Measurements from ENCODE around the gene OPHN1.
"Not testable (repeated sequence)": the region's sequence is repeated elsewhere in the genome, so short reads cannot be mapped to it uniquely, and the experiment has no call there.

The OPHN1 gene

GRCh38 chrX:68355629-68355920 is 77.7 kb downstream of the OPHN1 start:
- DNase-seq (ENCODE audit: low read depth in 2 of 2): no peak

GRCh38 chrX:68354879-68355628 is 78.2 kb downstream of the OPHN1 start:
- no peak for DNase-seq (ENCODE audit: low read depth in 2 of 2)

GRCh38 chrX:68345025-68345424 is 88.3 kb downstream of the OPHN1 start:
- DNase-seq (ENCODE audit: low read depth in 2 of 2): no peak

- DNase-seq (ENCODE audit: low read depth in 2 of 2): no peak
These were observed 89.7 kb downstream of the OPHN1 start for GRCh38 chrX:68343551-68343950.

DNA sequence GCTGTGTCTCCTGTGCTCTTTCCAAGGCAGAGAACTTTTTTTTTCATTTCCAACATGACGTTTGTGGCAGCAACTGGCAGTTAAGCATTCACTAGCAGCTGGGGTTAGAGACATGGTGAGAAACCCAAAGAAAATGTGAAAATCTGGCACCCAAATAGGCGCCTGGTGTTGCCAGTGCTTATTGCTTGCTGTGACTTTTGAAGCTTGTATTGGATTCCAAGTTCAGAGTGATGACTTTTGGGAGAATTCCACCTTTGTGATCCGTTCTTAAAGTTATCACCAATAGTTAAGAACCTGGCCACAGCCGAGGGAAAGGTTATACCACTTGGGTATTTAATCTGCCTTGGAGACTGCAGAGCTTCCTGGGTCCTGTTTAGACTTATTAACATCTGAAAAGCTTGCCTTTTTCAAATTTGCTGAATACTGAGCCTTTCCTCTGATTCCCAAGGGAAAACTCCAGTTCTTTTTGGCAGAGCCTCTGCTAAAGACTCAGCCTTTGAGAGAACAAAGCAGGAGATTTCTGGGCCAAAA is 101.0 kb downstream of the OPHN1 start:
- no peak for DNase-seq (ENCODE audit: low read depth in 2 of 2)

- DNase-seq (ENCODE audit: low read depth in 2 of 2): not testable (repeated sequence)
These were observed 106.5 kb downstream of the OPHN1 start for GRCh38 chrX:68326841-68327240.

DNA sequence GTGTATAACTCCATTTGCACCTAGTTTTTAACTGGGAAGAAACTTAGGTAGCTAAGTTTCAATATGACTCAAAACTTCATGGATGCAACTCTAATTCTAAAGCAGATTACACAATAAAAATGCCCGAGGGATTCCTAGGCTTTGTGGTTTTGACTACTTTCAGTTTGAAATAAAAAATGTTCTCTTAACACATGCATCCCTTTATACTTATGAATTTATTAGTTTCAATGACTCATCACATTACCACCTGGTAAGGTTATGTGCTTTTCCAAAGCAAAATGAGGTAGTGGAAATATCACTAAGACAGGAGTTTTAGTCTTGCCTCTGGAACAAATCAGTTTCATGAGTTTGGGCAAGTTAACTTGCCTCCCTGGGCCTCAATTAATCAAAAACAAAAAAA is 125.5 kb downstream of the OPHN1 start:
- DNase-seq (ENCODE audit: low read depth in 2 of 2): no peak

- no peak for DNase-seq (ENCODE audit: low read depth in 2 of 2)
These were observed 128.7 kb downstream of the OPHN1 start for GRCh38 chrX:68304602-68305001.

DNA sequence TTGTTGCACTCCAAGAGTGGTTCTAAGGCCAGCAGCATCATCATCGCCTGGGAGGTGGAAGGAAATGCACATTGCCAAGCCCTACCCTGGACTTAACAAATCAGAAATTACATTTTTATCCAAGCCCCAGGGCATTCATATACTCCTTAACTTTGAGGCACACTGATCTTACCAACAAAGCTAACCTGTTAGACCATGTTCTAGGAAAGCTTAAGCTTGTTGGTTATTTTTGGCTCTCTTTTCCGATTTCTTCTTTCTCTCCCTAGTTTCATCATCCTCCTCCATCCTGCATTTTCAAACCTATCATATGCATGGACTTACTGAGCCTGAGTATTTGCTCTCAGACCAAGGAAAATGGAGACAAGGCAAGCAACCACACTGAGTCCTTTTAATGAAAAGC is 133.4 kb downstream of the OPHN1 start:
- DNase-seq (ENCODE audit: low read depth in 2 of 2): no peak

- no peak for DNase-seq (ENCODE audit: low read depth in 2 of 2)
These were observed 140.8 kb downstream of the OPHN1 start for GRCh38 chrX:68292471-68292870.

DNA sequence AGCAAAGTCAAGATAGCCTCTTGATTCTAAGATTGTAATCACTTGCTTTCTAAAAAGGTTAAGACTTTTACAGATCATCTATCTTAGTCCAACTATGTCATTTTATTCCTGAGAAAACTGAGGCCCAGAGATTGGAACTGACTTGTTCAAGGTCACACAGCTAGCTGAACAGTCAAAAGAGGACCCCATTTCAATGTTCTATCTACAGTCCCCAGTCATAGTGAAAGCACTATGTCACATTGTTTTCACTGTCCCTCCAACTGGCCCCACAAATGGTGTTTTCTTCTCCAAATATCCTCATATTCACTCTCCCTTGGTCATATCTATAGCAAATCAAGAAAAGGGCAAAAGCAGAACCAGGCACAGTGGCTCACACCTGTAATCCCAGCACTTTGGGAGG is 145.2 kb downstream of the OPHN1 start:
- no peak for DNase-seq (ENCODE audit: low read depth in 2 of 2)

- no peak for DNase-seq (ENCODE audit: low read depth in 2 of 2)
These were observed 145.9 kb downstream of the OPHN1 start for GRCh38 chrX:68287419-68287818.

GRCh38 chrX:68286980-68287379 is 146.3 kb downstream of the OPHN1 start:
- DNase-seq (ENCODE audit: low read depth in 2 of 2): no peak

DNA sequence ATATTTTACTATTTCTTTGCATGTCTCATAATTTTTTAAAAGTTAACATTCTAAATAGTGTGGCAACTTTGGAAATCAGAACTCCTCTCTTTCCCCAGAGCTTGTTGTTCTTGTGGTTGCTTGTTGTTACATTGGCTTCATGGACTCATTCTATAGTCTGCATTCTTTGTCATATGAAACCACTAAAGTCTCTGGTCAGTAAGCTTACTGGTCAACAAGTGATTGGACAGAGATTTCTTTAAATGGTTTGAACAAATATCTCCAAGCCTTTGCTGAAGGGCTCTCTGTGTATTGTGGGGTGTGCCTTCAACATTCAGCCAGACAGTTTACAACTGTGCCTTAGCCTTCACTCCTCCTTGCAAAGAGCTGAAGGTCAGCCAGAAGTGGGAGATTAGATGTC is 147.2 kb downstream of the OPHN1 start:
- DNase-seq (ENCODE audit: low read depth in 2 of 2): no peak

DNA sequence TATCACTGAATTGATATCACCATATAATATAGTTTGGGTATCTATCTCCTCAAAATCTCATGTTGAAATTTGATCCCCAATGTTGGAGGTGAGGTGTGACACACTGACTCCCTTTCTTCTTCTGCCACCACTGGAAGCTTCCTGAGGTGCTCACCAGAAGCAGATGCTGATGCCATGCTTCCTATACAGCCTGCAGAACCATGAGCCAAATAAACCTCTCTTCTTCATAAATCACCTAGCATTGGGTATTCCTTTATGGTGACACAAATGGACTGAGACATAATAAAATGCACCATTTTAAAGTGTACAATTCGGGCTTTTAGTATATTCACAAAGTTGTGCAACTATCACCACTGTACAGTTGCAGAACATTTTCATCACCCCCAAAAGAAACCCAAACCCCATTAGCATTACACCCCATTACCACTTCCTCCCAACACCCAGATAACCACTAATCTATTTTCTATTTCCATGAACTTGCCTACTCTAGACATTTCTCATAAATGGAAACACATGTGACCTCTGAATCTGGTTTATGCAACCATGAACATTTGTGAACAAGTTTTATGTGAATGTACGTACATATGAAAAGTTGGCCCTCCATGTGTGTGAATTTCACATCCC is 148.9 kb downstream of the OPHN1 start:
- no peak for DNase-seq (ENCODE audit: low read depth in 2 of 2)

DNA sequence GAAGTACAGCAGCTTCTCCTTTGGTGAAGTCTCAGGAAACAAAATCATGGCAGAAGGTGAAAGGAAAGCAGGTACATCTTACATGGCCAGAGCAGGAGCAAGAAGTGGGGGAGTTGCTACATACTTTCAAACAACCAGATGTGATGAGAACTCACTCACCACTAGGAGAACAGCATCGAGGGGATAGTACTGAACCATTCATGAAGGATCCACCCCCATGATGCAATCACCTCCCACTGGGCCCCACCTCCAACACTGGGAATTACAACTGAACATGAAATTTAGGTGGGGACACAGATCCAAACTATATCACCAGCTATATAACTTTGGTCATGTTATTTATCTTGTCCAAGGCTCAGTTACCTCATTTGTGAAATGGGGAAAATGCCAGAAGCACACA is 159.4 kb downstream of the OPHN1 start:
- no peak for DNase-seq (ENCODE audit: low read depth in 2 of 2)

GRCh38 chrX:68264793-68265192 is 168.5 kb downstream of the OPHN1 start:
- not testable (repeated sequence) for DNase-seq (ENCODE audit: low read depth in 2 of 2)

DNA sequence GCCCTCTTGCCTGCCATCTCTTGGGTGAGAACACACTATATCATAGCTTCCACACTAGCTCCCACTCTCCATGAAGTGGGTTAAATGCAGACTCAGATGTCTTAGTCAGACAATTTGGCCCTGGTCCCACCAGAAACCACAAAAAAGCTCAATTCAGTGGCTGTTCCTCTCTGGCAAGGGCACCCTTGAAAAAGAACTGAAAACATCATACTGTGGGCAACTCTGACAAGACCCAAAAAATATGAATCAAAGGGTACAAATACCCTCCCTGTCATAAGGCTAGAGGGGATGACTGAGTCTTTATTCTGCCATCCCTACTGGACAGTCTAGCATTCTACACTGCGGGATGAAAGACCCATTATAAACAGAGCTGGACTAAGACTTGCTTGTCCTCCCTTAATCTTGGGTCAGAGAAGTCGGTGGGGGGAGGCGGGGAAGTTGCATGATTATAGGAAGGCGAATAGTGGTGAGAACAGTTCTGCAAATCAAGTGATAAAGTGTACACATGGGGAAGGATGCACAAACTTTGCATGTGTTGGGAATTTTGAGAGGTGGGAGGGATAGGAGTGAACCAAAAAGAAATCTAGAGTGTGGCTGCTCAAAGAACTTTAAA is 172.1 kb downstream of the OPHN1 start:
- no peak for DNase-seq (ENCODE audit: low read depth in 2 of 2)

GRCh38 chrX:68256990-68257389 is 176.3 kb downstream of the OPHN1 start:
- no peak for DNase-seq (ENCODE audit: low read depth in 2 of 2)

DNA sequence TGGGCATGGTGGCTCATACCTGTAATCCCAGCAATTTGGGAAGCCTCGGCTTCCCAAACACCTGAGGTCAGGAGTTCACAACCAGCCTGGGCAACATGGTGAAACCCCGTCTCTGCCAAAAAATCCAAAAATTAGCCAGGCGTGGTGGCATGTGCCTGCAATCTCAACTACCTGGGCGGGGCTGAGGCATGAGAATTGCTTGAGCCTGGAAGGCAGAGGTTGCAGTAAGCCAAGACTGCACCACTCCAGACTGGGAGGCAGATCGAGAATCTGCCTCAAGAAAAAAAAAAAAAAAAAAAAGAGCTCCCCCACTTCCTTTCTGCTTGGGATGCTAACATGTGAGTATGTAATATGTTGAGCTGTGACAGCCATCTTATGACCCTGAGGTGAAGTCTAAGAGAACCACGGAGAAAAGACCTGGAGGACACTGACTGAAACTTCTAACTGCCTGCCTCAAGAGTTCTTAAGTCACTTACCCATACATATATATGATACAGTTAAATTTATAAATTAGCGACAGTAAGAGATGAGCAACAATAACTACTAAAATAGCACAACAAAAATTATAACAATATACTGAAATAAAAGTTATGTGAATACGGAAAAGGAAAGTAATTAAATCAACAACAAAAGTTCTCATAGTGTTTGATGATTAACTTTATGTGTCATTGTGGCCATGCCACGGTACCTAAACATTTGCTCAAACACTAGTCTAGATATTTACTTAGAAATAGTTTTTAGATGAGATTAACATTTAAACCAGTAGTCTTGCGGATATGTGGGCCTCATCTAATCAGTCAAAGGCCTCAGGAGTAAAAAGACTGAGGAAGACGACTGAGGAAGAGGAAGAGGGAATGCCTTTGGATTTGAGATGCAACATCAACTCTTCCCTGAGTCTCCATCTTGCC is 178.3 kb downstream of the OPHN1 start:
- DNase-seq (ENCODE audit: low read depth in 2 of 2): no peak

DNA sequence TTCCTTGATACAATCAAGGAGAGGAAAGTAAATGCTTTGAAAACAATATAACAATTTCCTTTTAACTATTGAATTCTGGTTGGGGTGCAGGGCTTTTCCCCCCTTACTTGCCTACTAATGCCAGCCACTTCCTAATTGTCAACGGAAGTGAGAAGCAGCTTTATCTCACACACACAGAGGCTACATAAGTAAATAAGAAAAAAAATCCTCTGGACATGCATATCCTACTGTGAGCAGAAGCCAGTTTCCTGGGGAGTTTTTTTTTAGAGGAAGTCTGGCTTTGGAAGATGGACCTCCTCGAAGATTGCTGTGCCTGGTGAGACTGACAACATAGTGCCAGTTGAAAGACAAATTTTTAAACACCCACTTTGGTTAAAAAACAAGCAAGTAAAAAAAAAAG is 180.6 kb downstream of the OPHN1 start:
- DNase-seq (ENCODE audit: low read depth in 2 of 2): no peak

DNA sequence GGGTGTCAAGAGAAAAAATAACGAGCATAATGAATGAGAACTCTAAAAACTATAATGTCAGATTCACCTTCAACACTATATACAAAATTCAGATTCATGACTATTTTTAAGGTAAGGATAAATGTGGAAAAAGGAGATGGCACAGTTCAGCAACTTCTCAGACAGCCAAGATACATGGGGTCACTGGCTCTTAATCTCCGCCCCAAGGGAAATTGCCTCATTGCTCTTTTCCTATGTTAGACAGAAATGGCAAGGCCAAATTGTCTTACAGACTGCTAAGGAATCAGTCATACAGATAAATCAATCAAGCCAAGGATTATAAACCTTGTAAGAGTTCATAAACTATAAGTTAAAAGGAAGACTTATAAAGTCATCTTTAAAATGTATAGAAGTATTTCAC is 183.4 kb downstream of the OPHN1 start:
- DNase-seq (ENCODE audit: low read depth in 2 of 2): no peak

Measured in stimulated activated CD8-positive, alpha-beta memory T cell treated with anti-CD3 and anti-CD28 coated beads, Interleukin-15, amount 100 ng/mL, for 4 hours (primary cell).